A673 (cell line): Measurements from ENCODE around the gene TSPAN11.

ENCODE experiments used
- CTCF ChIP-seq: fragments of 300-800, 200-600 bp; sonication (generic); conservative IDR thresholded peaks from 2 replicates; pipeline ENCODE4 v1.5.1; 2017; ENCODE audit warnings: low read depth, mild to moderate bottlenecking, antibody characterized with exemption, low read length, moderate library complexity, mixed read lengths
- EZH2 ChIP-seq: fragments of 200-600 bp; sonication (generic); IDR thresholded peaks from 2 replicates; pipeline ENCODE4 v1.6.1; 2017; ENCODE audit warnings: borderline replicate concordance, low read depth, mild to moderate bottlenecking, mixed read lengths, antibody characterized with exemption, low read length; ENCODE audit not compliant: poor library complexity, severe bottlenecking

GRCh38 chr12:30979371-30980259 is 53.1 kb downstream of the TSPAN11 start:
- TF ChIP-seq CTCF (no peak), EZH2 (no peak)
